Measurements from ENCODE around the gene VPS37B. TPM values are rescaled to one million over a fixed set of nuclear protein-coding genes. Genes with fewer than 3 reads are reported as not detected.

VPS37B gene
- total and polyA plus RNA-seq, 5 experiments from 2014 or later = 15.2 to 37.2 (median 19.4) TPM

- Mint-ChIP-seq H3K27ac (peak overlapping the region in 5 of 10 donors; percentile 18 to 65 (median 53)), H3K4me3 (no peak overlapping the region), H3K9me3 (no peaks in the 10 kb centered on the region), H3K4me1 (peaks cover 0 to 18% (median 12%) of the 10 kb centered on the region in 4 donors), H3K36me3 (peaks cover 0 to 30% (median 0%) of the 10 kb centered on the region in 3 donors), H3K27me3 (no peaks in the 10 kb centered on the region)
- ATAC-seq (peak; percentile 55 to 57), DNase-seq (peak; percentile 63 to 89 (median 76))
- POLR2A ChIA-PET = interaction anchor here (0.6 to 3.3 kb wide), 7 partner anchors 11 to 974 kb away, joined by 3 to 13 read pairs (median 5); partner anchors contain the start of gene HIP1R
Measured at GRCh38 chr12:122860040-122860853, 35.7 kb downstream of the VPS37B start.

- Mint-ChIP-seq H3K4me3 (no peak overlapping the region), H3K27me3 (no peaks in the 10 kb centered on the region), H3K27ac (peak overlapping the region in 4 of 10 donors; percentile 25 to 77 (median 64)), H3K4me1 (peaks cover 0 to 13% (median 10%) of the 10 kb centered on the region in 4 donors), H3K9me3 (no peaks in the 10 kb centered on the region), H3K36me3 (peaks cover 0 to 29% (median 0%) of the 10 kb centered on the region in 3 donors)
- POLR2A ChIA-PET = interaction anchor here (0.6 to 1.9 kb wide), 7 partner anchors 12 to 973 kb away, joined by 3 to 11 read pairs (median 5); partner anchors contain the start of gene HIP1R
- DNase-seq = no peak
- ATAC-seq = peak; percentile 6
Measured at GRCh38 chr12:122859303-122860039, 36.5 kb downstream of the VPS37B start.

DNA sequence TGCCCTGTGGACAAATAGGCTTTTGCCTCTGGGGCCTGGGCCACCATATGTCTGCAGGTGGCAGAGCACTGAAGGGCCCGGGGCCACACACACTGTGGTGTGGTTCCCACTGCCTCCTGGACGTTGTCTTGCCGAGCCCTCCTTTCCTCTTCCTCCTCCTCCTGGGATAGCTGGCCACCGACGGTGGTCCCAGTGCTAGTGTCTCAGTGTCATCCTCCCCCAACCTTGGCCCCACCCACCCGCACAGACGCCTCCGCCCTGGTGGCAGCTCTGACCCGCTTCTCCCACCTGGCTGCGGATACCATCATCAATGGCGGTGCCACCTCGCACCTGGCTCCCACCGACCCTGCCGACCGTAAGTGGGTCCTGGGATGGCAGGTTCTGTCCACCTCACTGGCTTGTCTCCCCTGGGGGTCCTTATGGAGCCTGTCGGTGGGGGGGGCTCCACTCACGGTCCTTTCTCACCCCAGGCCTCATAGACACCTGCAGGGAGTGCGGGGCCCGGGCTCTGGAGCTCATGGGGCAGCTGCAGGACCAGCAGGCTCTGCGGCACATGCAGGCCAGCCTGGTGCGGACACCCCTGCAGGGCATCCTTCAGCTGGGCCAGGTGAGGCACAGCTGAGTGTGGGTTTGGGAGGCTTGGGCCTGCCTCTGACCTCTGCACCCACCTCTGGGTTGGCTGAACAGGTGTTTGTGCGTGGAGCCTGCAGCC lies 37.2 kb downstream of the VPS37B start:
- Mint-ChIP-seq H3K4me1 (peaks cover 0 to 12% (median 8%) of the 10 kb centered on the region in 4 donors), H3K27me3 (no peaks in the 10 kb centered on the region), H3K4me3 (no peak overlapping the region), H3K9me3 (no peaks in the 10 kb centered on the region), H3K27ac (peak overlapping the region in 3 of 10 donors; percentile 44 to 76 (median 48)), H3K36me3 (peaks cover 0 to 27% (median 0%) of the 10 kb centered on the region in 3 donors)
- ATAC-seq = no peak
- POLR2A ChIA-PET = interaction anchor here (0.6 to 1.9 kb wide), 5 partner anchors 13 to 94 kb away, joined by 3 to 11 read pairs (median 5); partner anchors contain the start of gene HIP1R
- DNase-seq = no peak

DNA sequence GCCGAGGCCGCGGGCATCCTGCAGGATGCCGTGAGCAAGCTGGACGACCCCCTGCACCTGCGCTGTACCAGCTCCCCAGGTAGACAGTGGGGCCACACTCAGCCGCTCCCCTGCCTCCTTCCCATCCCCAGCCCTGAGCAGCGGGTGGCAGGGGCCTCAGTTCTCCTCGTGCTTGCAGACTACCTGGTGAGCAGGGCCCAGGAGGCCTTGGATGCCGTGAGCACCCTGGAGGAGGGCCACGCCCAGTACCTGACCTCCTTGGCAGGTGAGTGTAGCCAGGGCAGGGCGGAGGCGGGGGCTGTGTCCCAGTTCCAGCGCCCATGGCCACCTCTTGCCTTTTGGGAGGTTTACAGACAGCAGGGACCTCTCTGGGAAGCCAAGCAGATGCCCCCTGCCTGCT lies 37.8 kb downstream of the VPS37B start:
- Mint-ChIP-seq H3K4me1 (peaks cover 0 to 12% (median 8%) of the 10 kb centered on the region in 4 donors), H3K9me3 (no peaks in the 10 kb centered on the region), H3K27me3 (no peaks in the 10 kb centered on the region), H3K36me3 (peaks cover 0 to 27% (median 0%) of the 10 kb centered on the region in 3 donors), H3K27ac (no peak overlapping the region), H3K4me3 (no peak overlapping the region)
- POLR2A ChIA-PET = interaction anchor here (0.6 kb wide), 1 partner anchor 39 kb away, joined by 4 read pairs; no protein-coding TSS in a partner anchor
- DNase-seq (no peak), ATAC-seq (no peak)

- ATAC-seq = no peak
- Mint-ChIP-seq H3K36me3 (peaks cover 0 to 35% (median 0%) of the 10 kb centered on the region in 3 donors), H3K4me3 (no peak overlapping the region), H3K4me1 (peaks cover 0 to 12% (median 6%) of the 10 kb centered on the region in 4 donors), H3K9me3 (no peaks in the 10 kb centered on the region), H3K27ac (peak overlapping the region in 2 of 10 donors; percentile 35 to 42), H3K27me3 (no peaks in the 10 kb centered on the region)
- POLR2A ChIA-PET = interaction anchor here (0.8 to 1.5 kb wide), 3 partner anchors 11 to 111 kb away, joined by 3 to 4 read pairs (median 3); partner anchors contain the start of gene ABCB9
- no peak for DNase-seq
Measured at GRCh38 chr12:122856999-122857671, 38.8 kb downstream of the VPS37B start.

GRCh38 chr12:122855928-122856831 lies 39.7 kb downstream of the VPS37B start:
- Mint-ChIP-seq H3K27me3 (no peaks in the 10 kb centered on the region), H3K4me1 (peaks cover 0 to 12% (median 5%) of the 10 kb centered on the region in 4 donors), H3K4me3 (no peak overlapping the region), H3K36me3 (peaks cover 0 to 36% (median 0%) of the 10 kb centered on the region in 3 donors), H3K27ac (peak overlapping the region in 3 of 10 donors; percentile 18 to 71 (median 37)), H3K9me3 (no peaks in the 10 kb centered on the region)
- DNase-seq (no peak), ATAC-seq (no peak)
- POLR2A ChIA-PET = interaction anchor here (0.6 to 1.5 kb wide), 5 partner anchors 10 to 603 kb away, joined by 3 to 4 read pairs (median 3); partner anchors contain the start of gene ABCB9

DNA sequence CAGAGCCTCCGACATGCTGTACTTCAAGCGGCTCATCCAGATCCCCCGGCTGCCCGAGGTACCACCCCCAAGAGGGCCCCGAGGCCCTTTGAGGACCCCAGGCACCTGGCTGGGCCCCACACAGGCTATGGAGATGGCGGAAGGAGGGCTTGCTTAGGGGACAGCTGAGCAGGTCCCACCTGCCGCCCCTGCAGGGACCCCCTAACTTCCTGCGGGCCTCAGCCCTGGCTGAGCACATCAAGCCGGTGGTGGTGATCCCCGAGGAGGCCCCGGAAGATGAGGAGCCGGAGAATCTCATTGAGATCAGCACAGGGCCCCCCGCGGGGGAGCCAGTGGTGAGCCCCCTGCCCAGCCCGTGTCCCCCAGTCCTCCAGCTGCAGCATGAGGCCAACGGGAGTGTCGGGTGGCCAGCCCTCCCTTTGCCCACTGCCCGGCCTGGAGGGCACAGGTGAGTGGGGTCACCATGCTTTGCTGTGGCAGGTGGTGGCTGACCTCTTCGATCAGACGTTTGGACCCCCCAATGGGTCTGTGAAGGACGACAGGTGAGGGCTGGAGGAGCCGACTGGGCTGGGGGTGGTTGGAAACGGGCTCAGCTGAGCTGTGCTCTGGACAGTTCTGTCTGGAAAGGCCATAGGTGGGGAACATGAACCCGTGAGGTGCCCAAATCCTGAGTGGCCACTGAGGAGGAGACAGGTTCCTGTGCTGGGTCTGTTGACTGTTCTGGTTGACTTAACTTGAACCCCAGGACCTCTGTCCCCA lies 40.7 kb downstream of the VPS37B start:
- no peaks in the 10 kb centered on the region for H3K9me3 Mint-ChIP-seq
- DNase-seq = no peak
- H3K4me1 Mint-ChIP-seq = peaks cover 0 to 11% (median 4%) of the 10 kb centered on the region in 4 donors
- ATAC-seq = no peak
- H3K27ac Mint-ChIP-seq = peak overlapping the region in 1 of 10 donors; percentile 37
- H3K27me3 Mint-ChIP-seq = no peaks in the 10 kb centered on the region
- H3K4me3 Mint-ChIP-seq = peak overlapping the region in 1 of 10 donors; percentile 24
- H3K36me3 Mint-ChIP-seq = peaks cover 0 to 40% (median 0%) of the 10 kb centered on the region in 3 donors
- POLR2A ChIA-PET = interaction anchor here (0.6 kb wide), 1 partner anchor 602 kb away, joined by 4 read pairs; no protein-coding TSS in a partner anchor

- no peak for DNase-seq
- H3K36me3 Mint-ChIP-seq = peaks cover 0 to 43% (median 0%) of the 10 kb centered on the region in 3 donors
- H3K27me3 Mint-ChIP-seq = no peaks in the 10 kb centered on the region
Measured at GRCh38 chr12:122854554-122854953, 41.4 kb downstream of the VPS37B start.

GRCh38 chr12:122853582-122854245 lies 42.2 kb downstream of the VPS37B start:
- H3K4me3 Mint-ChIP-seq = peak overlapping the region in 1 of 10 donors; percentile 22
- H3K4me1 Mint-ChIP-seq = no peaks in the 10 kb centered on the region
- H3K27me3 Mint-ChIP-seq = no peaks in the 10 kb centered on the region
- ATAC-seq (no peak), DNase-seq (no peak)
- peaks cover 0 to 40% (median 0%) of the 10 kb centered on the region in 3 donors for H3K36me3 Mint-ChIP-seq
- peak overlapping the region in 2 of 10 donors; percentile 48 to 49 for H3K27ac Mint-ChIP-seq
- H3K9me3 Mint-ChIP-seq = no peaks in the 10 kb centered on the region
- POLR2A ChIA-PET = interaction anchor here (1.2 kb wide), 1 partner anchor 9 kb away, joined by 3 read pairs; no protein-coding TSS in a partner anchor

More at GRCh38 chr12:122854554-122854953, 41.4 kb downstream of the VPS37B start:
- H3K4me3 Mint-ChIP-seq = no peak overlapping the region
- no peak overlapping the region for H3K27ac Mint-ChIP-seq
- no peak for ATAC-seq
- POLR2A ChIA-PET = no interaction called here
- H3K4me1 Mint-ChIP-seq = peaks cover 0 to 4% (median 0%) of the 10 kb centered on the region in 4 donors
- H3K9me3 Mint-ChIP-seq = no peaks in the 10 kb centered on the region
